ENCODE data around the gene ZC3H12A. TPM values are rescaled to one million over a fixed set of nuclear protein-coding genes. Genes with fewer than 3 reads are reported as not detected.

The ZC3H12A gene
- total and polyA plus RNA-seq, 3 donors from 2014 or later: 6.3 to 9.0 (median 8.2) TPM

- intact Hi-C loops (cut with DNase I; ENCODE audit: low total_unique reads): no loop called here
- TF ChIP-seq POLR2A (IDR thresholded peaks at IDR 0.05): no peak
- TF ChIP-seq CTCF (IDR thresholded peaks at IDR 0.05): no peak
- Histone ChIP-seq H3K36me3 (ENCODE audit: low read depth, missing control alignments) (no peaks in the 10 kb centered on the region), H3K4me1 (no peaks in the 10 kb centered on the region), H3K27me3 (no peaks in the 10 kb centered on the region), H3K4me3 (no peak overlapping the region), H3K9me3 (no peaks in the 10 kb centered on the region), H3K27ac (no peak overlapping the region)
- no peak for DNase-seq
- WGBS, 2 donors: 74 to 89% methylated on average over 7 of the region's 7 CpGs
Observed at GRCh38 chr1:37453647-37454046, 20.7 kb upstream of the ZC3H12A start.

GRCh38 chr1:37455516-37455915, 18.9 kb upstream of the ZC3H12A start:
- no peaks in the 10 kb centered on the region for H3K27me3 ChIP-seq
- intact Hi-C loops (cut with DNase I; ENCODE audit: low total_unique reads): no loop called here
- no peaks in the 10 kb centered on the region for H3K4me1 ChIP-seq
- WGBS, 2 donors: 71 to 76% methylated on average over 10 of the region's 10 CpGs
- DNase-seq: no peak
- TF ChIP-seq POLR2A (IDR thresholded peaks at IDR 0.05) (no peak), CTCF (IDR thresholded peaks at IDR 0.05) (no peak)
- no peaks in the 10 kb centered on the region for H3K9me3 ChIP-seq
- H3K27ac ChIP-seq: no peak overlapping the region
- no peaks in the 10 kb centered on the region for H3K36me3 ChIP-seq (ENCODE audit: low read depth, missing control alignments)
- H3K4me3 ChIP-seq: no peak overlapping the region

- Histone ChIP-seq H3K27me3 (no peaks in the 10 kb centered on the region), H3K4me3 (no peak overlapping the region), H3K9me3 (no peaks in the 10 kb centered on the region), H3K36me3 (ENCODE audit: low read depth, missing control alignments) (no peaks in the 10 kb centered on the region), H3K27ac (no peak overlapping the region), H3K4me1 (no peaks in the 10 kb centered on the region)
- intact Hi-C loops (cut with DNase I; ENCODE audit: low total_unique reads): no loop called here
- DNase-seq: no peak
- TF ChIP-seq CTCF (IDR thresholded peaks at IDR 0.05) (no peak), POLR2A (IDR thresholded peaks at IDR 0.05) (no peak)
Observed at GRCh38 chr1:37456614-37457013, 17.8 kb upstream of the ZC3H12A start.

DNA sequence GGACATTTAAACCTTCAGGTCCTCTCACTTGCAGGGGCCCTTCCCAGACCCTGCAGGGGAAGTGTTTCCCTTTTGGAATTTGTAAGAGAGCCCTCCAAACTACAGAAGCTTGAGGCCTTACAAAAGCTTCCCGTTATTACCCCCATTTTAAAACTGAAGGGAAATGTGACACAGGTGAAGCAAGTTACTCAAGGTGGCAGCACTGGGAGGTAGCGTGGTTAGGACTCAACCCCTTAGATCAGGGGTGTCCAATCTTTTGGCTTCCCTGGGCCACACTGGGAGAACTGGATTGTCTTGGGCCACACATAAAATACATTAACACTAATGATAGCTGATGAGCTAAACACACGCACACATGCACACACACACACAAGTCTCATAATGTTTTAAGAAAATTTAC, 15.8 kb upstream of the ZC3H12A start:
- Histone ChIP-seq H3K9me3 (no peaks in the 10 kb centered on the region), H3K27me3 (no peaks in the 10 kb centered on the region), H3K4me1 (no peaks in the 10 kb centered on the region), H3K36me3 (ENCODE audit: low read depth, missing control alignments) (no peaks in the 10 kb centered on the region), H3K4me3 (no peak overlapping the region), H3K27ac (no peak overlapping the region)
- DNase-seq: no peak
- WGBS, 2 donors: 80 to 83% methylated on average over 3 of the region's 3 CpGs
- intact Hi-C loops (cut with DNase I; ENCODE audit: low total_unique reads): no loop called here
- TF ChIP-seq POLR2A (IDR thresholded peaks at IDR 0.05): no peak

- TF ChIP-seq CTCF (IDR thresholded peaks at IDR 0.05): no peak
- no peak for TF ChIP-seq POLR2A (IDR thresholded peaks at IDR 0.05)
- H3K9me3 ChIP-seq: no peaks in the 10 kb centered on the region
- H3K4me3 ChIP-seq: no peak overlapping the region
- no peaks in the 10 kb centered on the region for H3K4me1 ChIP-seq
- WGBS, 2 donors: 57 to 77% methylated on average over 9 of the region's 9 CpGs
- no peak for DNase-seq
- no peaks in the 10 kb centered on the region for H3K36me3 ChIP-seq (ENCODE audit: low read depth, missing control alignments)
- intact Hi-C loops (cut with DNase I; ENCODE audit: low total_unique reads): no loop called here
- no peaks in the 10 kb centered on the region for H3K27me3 ChIP-seq
- H3K27ac ChIP-seq: peak overlapping the region in 1 of 2 donors; percentile 24
Observed at GRCh38 chr1:37461698-37462436, 12.5 kb upstream of the ZC3H12A start.

All from testis (tissue), 3 donors.